SJCRH30 (cell line): ENCODE data around the gene MEGF6. TPM values are rescaled to one million over a fixed set of nuclear protein-coding genes. Genes with fewer than 3 reads are reported as not detected.
A peak's percentile ranks its signal among the peaks of the same experiment; 100 is the strongest.
"Not testable (repeated sequence)": the region's sequence is repeated elsewhere in the genome, so short reads cannot be mapped to it uniquely, and the experiment has no call there.

Source experiments
- DNase-seq, 2 experiments: peaks; one replicate each; pipeline ENCODE4 v3.0.0-alpha.2; 2015 to 2020
- H3K27ac ChIP-seq: fragments of 250-450 bp; sonication (Bioruptor Pico); 2 replicates; pipeline ENCODE4 v1.5.1; 2020; ENCODE audit warnings: mild to moderate bottlenecking, moderate library complexity
- H3K27me3 ChIP-seq: fragments of 250-450 bp; sonication (Bioruptor Pico); 2 replicates; pipeline ENCODE4 v1.5.1; 2020; ENCODE audit warnings: mild to moderate bottlenecking, moderate library complexity
- H3K36me3 ChIP-seq: fragments of 250-450 bp; sonication (Bioruptor Pico); 2 replicates; pipeline ENCODE4 v1.5.1; 2020; ENCODE audit warnings: mild to moderate bottlenecking, moderate library complexity
- H3K4me1 ChIP-seq: fragments of 250-450 bp; sonication (Bioruptor Pico); 2 replicates; pipeline ENCODE4 v1.5.1; 2020; ENCODE audit warnings: mild to moderate bottlenecking, moderate library complexity
- H3K4me3 ChIP-seq: fragments of 250-450 bp; sonication (Bioruptor Pico); 2 replicates; pipeline ENCODE4 v1.5.1; 2020; ENCODE audit warnings: mild to moderate bottlenecking, moderate library complexity
- H3K9me3 ChIP-seq: fragments of 250-450 bp; sonication (Bioruptor Pico); replicated peaks from 2 replicates; pipeline ENCODE4 v1.5.1; 2020; ENCODE audit warnings: mild to moderate bottlenecking, moderate library complexity
- total RNA-seq: library from RNA; depleted of rRNA; stranded (reverse); fragments of >200 nt; shearing (Covaris generic); gene quantifications from 2 replicates; pipeline ENCODE4 v1.2.3, GENCODE V29; 2014

The MEGF6 gene
- total RNA-seq, 1 experiment from 2014 or later = not detected

GRCh38 chr1:3575993-3576392 lies 35.3 kb downstream of the MEGF6 start:
- peaks cover 7% of the 10 kb centered on the region for H3K27me3 ChIP-seq
- no peak for DNase-seq
- H3K4me1 ChIP-seq = peaks cover 13% of the 10 kb centered on the region
- H3K27ac ChIP-seq = no peak overlapping the region
- no peaks in the 10 kb centered on the region for H3K36me3 ChIP-seq
- H3K9me3 ChIP-seq = no peaks in the 10 kb centered on the region
- no peak overlapping the region for H3K4me3 ChIP-seq

DNA sequence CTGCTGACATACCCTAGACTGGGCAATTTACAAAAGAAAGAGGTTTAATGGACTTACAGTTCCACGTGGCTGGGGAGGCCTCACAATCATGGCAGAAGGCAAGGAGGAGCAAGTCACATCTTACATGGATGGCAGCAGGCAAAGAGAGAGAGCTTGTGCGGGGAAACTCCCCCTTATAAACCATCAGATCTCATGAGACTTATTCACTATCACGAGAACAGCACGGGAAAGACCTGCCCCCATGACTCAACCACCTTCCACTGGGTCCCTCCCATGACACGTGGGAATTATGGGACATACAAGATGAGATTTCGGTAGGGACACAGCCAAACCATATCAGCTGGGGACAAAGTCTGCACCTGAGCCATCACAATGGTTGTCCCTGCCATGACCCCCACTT lies 35.8 kb downstream of the MEGF6 start:
- H3K27me3 ChIP-seq, H3K27ac ChIP-seq, H3K36me3 ChIP-seq, H3K4me3 ChIP-seq, DNase-seq, H3K9me3 ChIP-seq: not testable (repeated sequence)
- peaks cover 13% of the 10 kb centered on the region for H3K4me1 ChIP-seq

DNA sequence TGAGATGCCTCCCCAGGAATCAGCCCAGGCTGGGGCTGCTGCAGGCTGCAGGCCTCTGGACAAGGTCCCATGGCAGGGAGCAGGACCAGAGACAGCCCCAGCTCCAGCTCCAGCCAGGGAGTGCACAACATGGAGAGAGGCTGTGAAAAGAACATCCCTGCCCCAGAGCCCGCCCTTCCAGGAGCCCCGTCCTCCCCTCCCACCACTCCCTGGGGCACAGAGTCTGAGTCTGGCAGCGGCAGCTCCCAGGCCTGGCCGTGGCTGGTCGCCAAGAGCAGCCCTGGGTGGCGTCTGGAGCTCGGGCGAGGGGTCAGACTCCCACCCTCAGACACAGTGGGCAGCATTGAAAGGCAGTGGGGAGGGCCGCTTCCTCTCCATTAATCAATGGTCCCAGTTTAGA lies 37.8 kb downstream of the MEGF6 start:
- no peak overlapping the region for H3K27ac ChIP-seq
- no peak overlapping the region for H3K4me3 ChIP-seq
- H3K4me1 ChIP-seq = peaks cover 13% of the 10 kb centered on the region
- DNase-seq = no peak
- peaks cover 11% of the 10 kb centered on the region for H3K27me3 ChIP-seq
- H3K36me3 ChIP-seq = no peaks in the 10 kb centered on the region
- no peaks in the 10 kb centered on the region for H3K9me3 ChIP-seq

- H3K27me3 ChIP-seq = peaks cover 19% of the 10 kb centered on the region
- not testable (repeated sequence) for H3K9me3 ChIP-seq, H3K27ac ChIP-seq, H3K4me1 ChIP-seq, H3K4me3 ChIP-seq, H3K36me3 ChIP-seq, DNase-seq
Observed at GRCh38 chr1:3572638-3573037, 38.7 kb downstream of the MEGF6 start.

DNA sequence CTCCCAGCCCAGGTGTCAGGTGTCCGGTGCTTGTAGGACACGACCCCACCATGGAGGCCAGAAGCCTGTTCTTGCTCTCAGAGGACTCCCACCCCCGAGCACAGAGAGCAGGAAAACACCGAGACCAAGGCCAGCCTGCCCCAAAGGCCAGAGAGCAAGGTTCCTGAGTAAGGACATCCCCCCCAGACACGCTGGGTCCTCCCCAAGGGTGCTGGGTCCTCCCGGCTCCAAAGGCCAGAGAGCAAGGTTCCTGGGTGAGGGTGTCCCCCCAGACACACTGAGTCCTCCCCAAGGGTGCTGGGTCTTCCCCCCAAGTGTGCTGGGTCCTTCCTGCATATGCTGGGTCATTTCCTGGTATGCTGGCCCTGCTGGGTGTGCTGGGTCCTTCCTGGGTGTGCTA lies 40.0 kb downstream of the MEGF6 start:
- H3K9me3 ChIP-seq = no peaks in the 10 kb centered on the region
- H3K27me3 ChIP-seq = peaks cover 33% of the 10 kb centered on the region
- no peaks in the 10 kb centered on the region for H3K4me1 ChIP-seq
- no peak overlapping the region for H3K4me3 ChIP-seq
- no peak for DNase-seq
- H3K36me3 ChIP-seq = no peaks in the 10 kb centered on the region
- no peak overlapping the region for H3K27ac ChIP-seq

DNA sequence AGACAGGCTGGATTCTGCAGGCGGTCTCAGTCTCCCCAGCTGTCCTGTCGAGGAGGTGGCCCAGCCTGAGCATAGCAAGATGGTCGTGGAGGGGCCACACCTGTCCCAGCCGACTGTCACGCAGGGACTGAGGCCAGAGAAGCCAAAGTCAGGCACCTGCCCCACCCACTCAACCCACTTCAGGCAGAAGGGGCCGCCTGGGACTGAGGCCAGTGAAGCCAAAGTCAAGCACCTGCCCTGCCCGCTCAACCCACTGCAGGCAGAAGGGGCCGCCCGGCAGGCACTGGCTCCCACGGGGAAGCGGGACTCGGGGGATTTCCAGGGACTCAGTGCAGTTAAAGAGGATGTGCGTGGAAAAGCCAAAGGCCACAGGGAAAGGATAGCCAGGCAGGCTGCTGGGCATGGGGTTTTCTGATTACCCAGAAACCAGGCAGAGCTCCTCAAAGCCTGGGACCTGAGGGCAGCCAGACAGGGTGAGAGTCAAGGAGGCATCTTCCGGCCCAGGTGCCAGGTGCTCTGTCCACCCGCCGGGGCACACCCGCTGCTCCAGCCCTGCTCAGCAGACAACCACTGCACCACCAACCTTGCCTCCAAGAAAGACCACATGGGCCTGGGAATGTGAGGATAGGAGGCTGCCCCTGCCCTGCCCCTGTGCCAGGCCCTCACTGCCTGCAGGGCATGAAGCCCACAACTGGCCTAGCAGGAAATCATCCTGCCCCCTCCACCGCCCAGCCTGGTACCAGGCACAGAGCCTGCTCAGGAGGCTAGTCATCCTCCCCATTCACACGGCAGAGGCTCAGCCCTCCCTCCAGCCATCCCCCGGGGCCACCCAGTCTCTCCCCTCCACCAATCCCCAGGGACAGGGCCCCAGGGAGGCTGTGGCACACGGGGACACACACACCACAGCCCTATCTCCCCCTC lies 41.0 kb downstream of the MEGF6 start:
- H3K9me3 ChIP-seq = no peaks in the 10 kb centered on the region
- H3K27me3 ChIP-seq = peaks cover 41% of the 10 kb centered on the region
- H3K36me3 ChIP-seq = no peaks in the 10 kb centered on the region

GRCh38 chr1:3569436-3569835 lies 41.9 kb downstream of the MEGF6 start:
- H3K4me1 ChIP-seq = no peaks in the 10 kb centered on the region
- H3K9me3 ChIP-seq = no peaks in the 10 kb centered on the region
- H3K27ac ChIP-seq = no peak overlapping the region
- DNase-seq = no peak
- no peak overlapping the region for H3K4me3 ChIP-seq
- H3K27me3 ChIP-seq = peaks cover 50% of the 10 kb centered on the region
- H3K36me3 ChIP-seq = no peaks in the 10 kb centered on the region

More for the DNA sequence above, 41.0 kb downstream of the MEGF6 start:
- DNase-seq = no peak
- H3K4me1 ChIP-seq = no peaks in the 10 kb centered on the region
- no peak overlapping the region for H3K27ac ChIP-seq
- no peak overlapping the region for H3K4me3 ChIP-seq

GRCh38 chr1:3568815-3569435 lies 42.4 kb downstream of the MEGF6 start:
- H3K4me1 ChIP-seq = no peaks in the 10 kb centered on the region

GRCh38 chr1:3566951-3567804 lies 44.1 kb downstream of the MEGF6 start:
- H3K4me3 ChIP-seq = no peak overlapping the region
- peaks cover 66% of the 10 kb centered on the region for H3K27me3 ChIP-seq
- H3K4me1 ChIP-seq = no peaks in the 10 kb centered on the region
- H3K9me3 ChIP-seq = no peaks in the 10 kb centered on the region
- no peak for DNase-seq
- no peaks in the 10 kb centered on the region for H3K36me3 ChIP-seq
- no peak overlapping the region for H3K27ac ChIP-seq

More at GRCh38 chr1:3568815-3569435, 42.4 kb downstream of the MEGF6 start:
- H3K9me3 ChIP-seq = no peaks in the 10 kb centered on the region
- H3K4me3 ChIP-seq = no peak overlapping the region
- no peak overlapping the region for H3K27ac ChIP-seq
- no peak for DNase-seq
- peaks cover 52% of the 10 kb centered on the region for H3K27me3 ChIP-seq
- no peaks in the 10 kb centered on the region for H3K36me3 ChIP-seq

- H3K9me3 ChIP-seq = no peaks in the 10 kb centered on the region
- H3K27ac ChIP-seq = no peak overlapping the region
- peaks cover 68% of the 10 kb centered on the region for H3K27me3 ChIP-seq
- no peaks in the 10 kb centered on the region for H3K4me1 ChIP-seq
- no peak for DNase-seq
- no peak overlapping the region for H3K4me3 ChIP-seq
- H3K36me3 ChIP-seq = no peaks in the 10 kb centered on the region
Observed at GRCh38 chr1:3566003-3566885, 45.1 kb downstream of the MEGF6 start.

DNA sequence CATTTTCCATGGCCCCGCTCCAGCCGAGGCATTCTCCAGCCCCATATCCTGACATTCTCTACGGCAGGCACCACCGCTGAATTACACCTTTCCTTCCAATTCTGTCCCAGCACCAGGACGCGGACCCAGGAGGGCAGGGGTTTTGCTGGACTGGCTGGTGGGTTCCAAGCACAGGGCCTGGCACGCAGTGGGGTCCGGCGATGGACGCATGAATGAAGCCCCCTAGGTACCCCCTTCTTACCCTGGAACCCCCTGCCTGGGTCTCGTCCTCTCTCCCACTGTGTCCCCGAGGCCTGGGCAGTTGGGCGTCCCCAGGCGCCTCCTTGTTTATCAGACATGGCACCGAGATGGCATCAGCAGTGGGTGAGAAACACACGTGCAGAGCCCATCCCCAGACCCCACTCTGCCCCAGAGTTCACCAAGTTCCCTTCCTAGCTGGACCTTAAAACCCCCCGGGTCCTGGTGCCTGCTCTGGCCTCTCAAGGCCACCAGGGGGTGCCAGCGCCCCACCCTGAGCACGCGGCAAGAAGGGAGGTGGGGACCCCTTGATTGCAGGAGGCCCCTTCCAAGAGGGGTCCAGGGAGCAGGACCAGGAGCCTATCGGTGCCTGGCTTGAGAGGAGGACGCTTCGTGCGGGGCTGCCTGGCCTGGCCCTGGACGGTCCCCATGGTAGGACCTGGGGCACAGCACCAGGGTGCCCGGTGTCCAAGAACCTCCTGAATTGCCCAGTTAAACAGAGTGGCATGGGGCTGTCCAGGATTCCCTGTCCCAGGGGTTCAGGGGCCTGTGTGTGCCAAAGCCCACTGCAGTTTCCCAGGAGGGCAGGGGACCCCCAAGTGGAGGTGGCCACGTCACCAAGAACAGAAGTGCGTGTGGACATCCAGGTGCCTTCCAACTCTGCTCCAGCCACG lies 46.1 kb downstream of the MEGF6 start:
- H3K9me3 ChIP-seq = no peaks in the 10 kb centered on the region
- DNase-seq = peak; percentile 36 to 60
- H3K27ac ChIP-seq = no peak overlapping the region
- no peaks in the 10 kb centered on the region for H3K4me1 ChIP-seq
- no peak overlapping the region for H3K4me3 ChIP-seq
- H3K36me3 ChIP-seq = no peaks in the 10 kb centered on the region
- peaks cover 78% of the 10 kb centered on the region for H3K27me3 ChIP-seq

GRCh38 chr1:3563610-3564009 lies 47.7 kb downstream of the MEGF6 start:
- no peak overlapping the region for H3K4me3 ChIP-seq
- no peaks in the 10 kb centered on the region for H3K4me1 ChIP-seq
- no peaks in the 10 kb centered on the region for H3K9me3 ChIP-seq
- no peak overlapping the region for H3K27ac ChIP-seq
- DNase-seq = no peak
- no peaks in the 10 kb centered on the region for H3K36me3 ChIP-seq
- peaks cover 71% of the 10 kb centered on the region for H3K27me3 ChIP-seq

GRCh38 chr1:3563125-3563524 lies 48.2 kb downstream of the MEGF6 start:
- Histone ChIP-seq H3K27me3 (peaks cover 67% of the 10 kb centered on the region), H3K4me3 (no peak overlapping the region), H3K4me1 (no peaks in the 10 kb centered on the region), H3K9me3 (no peaks in the 10 kb centered on the region), H3K27ac (no peak overlapping the region), H3K36me3 (no peaks in the 10 kb centered on the region)
- DNase-seq = no peak
